ENCODE data around the gene FAM131C.

The FAM131C gene

GRCh38 chr1:16076865-16077238 is 3.4 kb upstream of the FAM131C start:
- no peaks in the 10 kb centered on the region for H3K36me3 ChIP-seq (ENCODE audit: control insufficient read depth in 2 of 2, insufficient read depth in 1 of 2, low read length in 2 of 2)
- CTCF ChIA-PET: interaction anchor here (0.6 to 9.7 kb wide), 5 partner anchors 77 to 908 kb away, joined by 3 to 427 read pairs (median 18); partner anchors contain the start of gene EPHA2
- H3K9me3 ChIP-seq (ENCODE audit: control insufficient read depth, insufficient read depth, low read depth, low read length): no peaks in the 10 kb centered on the region
- no peaks in the 10 kb centered on the region for H3K4me1 ChIP-seq (ENCODE audit: control insufficient read depth, insufficient read depth, low read length)
- no peak overlapping the region for H3K4me3 ChIP-seq (ENCODE audit: low read depth, low read length)
- TF ChIP-seq WT1 (tag by site-specific recombination; IDR thresholded peaks at IDR 0.05) (no peak), KLF1 (tag by site-specific recombination; IDR thresholded peaks at IDR 0.05) (0 out of 2 replicates have a peak, but pooled peaks have one; percentile 7), ZNF513 (tag by site-specific recombination; IDR thresholded peaks at IDR 0.05) (no peak)
- POLR2A ChIA-PET: no interaction called here
- H3K27ac ChIP-seq (ENCODE audit: extremely low read depth, low read depth, low read length): no peak overlapping the region

GRCh38 chr1:16076031-16076864 is 2.8 kb upstream of the FAM131C start:
- no peaks in the 10 kb centered on the region for H3K36me3 ChIP-seq (ENCODE audit: control insufficient read depth in 2 of 2, insufficient read depth in 1 of 2, low read length in 2 of 2)
- no peaks in the 10 kb centered on the region for H3K4me1 ChIP-seq (ENCODE audit: control insufficient read depth, insufficient read depth, low read length)
- H3K27ac ChIP-seq (ENCODE audit: extremely low read depth, low read depth, low read length): no peak overlapping the region
- no peaks in the 10 kb centered on the region for H3K9me3 ChIP-seq (ENCODE audit: control insufficient read depth, insufficient read depth, low read depth, low read length)
- ChIA-PET CTCF (interaction anchor here (0.8 to 7.8 kb wide), 3 partner anchors 59 to 103 kb away, joined by 3 to 117 read pairs (median 3); partner anchors contain the start of genes EPHA2 and HSPB7), POLR2A (no interaction called here)
- H3K4me3 ChIP-seq (ENCODE audit: low read depth, low read length): no peak overlapping the region
- TF ChIP-seq ZNF621 (tag by site-specific recombination; IDR thresholded peaks at IDR 0.05): no peak
- no peak for TF ChIP-seq HOXD13 (CRISPR knock-in tag; IDR thresholded peaks at IDR 0.05; ENCODE audit: borderline replicate concordance)
- no peak for TF ChIP-seq ZBTB26 (tag by site-specific recombination; optimal IDR thresholded peaks at IDR 0.05)
- no peak for TF ChIP-seq ZNF596 (tag by site-specific recombination; IDR thresholded peaks at IDR 0.05)
- peak; percentile 54; the same call in 1 of the 2 replicates for TF ChIP-seq ZNF768 (tag by site-specific recombination; IDR thresholded peaks at IDR 0.05)
- no peak for TF ChIP-seq ZNF174 (tag by site-specific recombination; IDR thresholded peaks at IDR 0.05)
- no peak for TF ChIP-seq ZNF473 (tag by site-specific recombination; IDR thresholded peaks at IDR 0.05)
- TF ChIP-seq ZNF391 (tag by site-specific recombination; IDR thresholded peaks at IDR 0.05; ENCODE audit: borderline replicate concordance, low read depth): no peak
- TF ChIP-seq ZSCAN18 (tag by site-specific recombination; IDR thresholded peaks at IDR 0.05): no peak
- TF ChIP-seq ZNF121 (tag by site-specific recombination; IDR thresholded peaks at IDR 0.05): no peak
- TF ChIP-seq ZNF529 (tag by site-specific recombination; IDR thresholded peaks at IDR 0.05; ENCODE audit: insufficient replicate concordance): no peak
- no peak for TF ChIP-seq ZBTB8A (tag by site-specific recombination; IDR thresholded peaks at IDR 0.05)
- 0 out of 2 replicates have a peak, but pooled peaks have one; percentile 33 for TF ChIP-seq ZNF600 (tag by site-specific recombination; IDR thresholded peaks at IDR 0.05)
- peak; percentile 45 for TF ChIP-seq ZIC2 (tag by site-specific recombination; IDR thresholded peaks at IDR 0.05)
- TF ChIP-seq BCL11A (tag by site-specific recombination; IDR thresholded peaks at IDR 0.05; ENCODE audit: low read depth): no peak
- no peak for TF ChIP-seq ZBTB1 (tag by site-specific recombination; IDR thresholded peaks at IDR 0.05)
- TF ChIP-seq ZNF629 (tag by site-specific recombination; IDR thresholded peaks at IDR 0.05): 0 out of 2 replicates have a peak, but pooled peaks have one; percentile 13
- no peak for TF ChIP-seq ZNF580 (tag by site-specific recombination; IDR thresholded peaks at IDR 0.05)
- no peak for TF ChIP-seq ZNF324 (tag by site-specific recombination; IDR thresholded peaks at IDR 0.05)
- TF ChIP-seq ZBTB17 (tag by site-specific recombination; IDR thresholded peaks at IDR 0.05): no peak
- no peak for TF ChIP-seq ZFP69B (tag by site-specific recombination; IDR thresholded peaks at IDR 0.05)
- TF ChIP-seq ZNF280C (tag by site-specific recombination; IDR thresholded peaks at IDR 0.05): no peak
